IPS DF 19.7 (cell line): ENCODE data around the gene YWHAQ.
"Not testable (repeated sequence)": the region's sequence is repeated elsewhere in the genome, so short reads cannot be mapped to it uniquely, and the experiment has no call there.

Source experiments
- DNase-seq: peaks from one replicate; pipeline ENCODE4 v3.0.0-alpha.2; 2013; ENCODE audit warnings: low read depth, low spot score

Gene YWHAQ

GRCh38 chr2:9552219-9553178, 78.3 kb downstream of the YWHAQ start:
- no peak for DNase-seq

GRCh38 chr2:9550859-9551391, 79.9 kb downstream of the YWHAQ start:
- not testable (repeated sequence) for DNase-seq

GRCh38 chr2:9549420-9549819, 81.4 kb downstream of the YWHAQ start:
- no peak for DNase-seq

GRCh38 chr2:9548506-9548905, 82.3 kb downstream of the YWHAQ start:
- no peak for DNase-seq

GRCh38 chr2:9547262-9547991, 83.4 kb downstream of the YWHAQ start:
- DNase-seq = no peak

- no peak for DNase-seq
Observed at GRCh38 chr2:9545502-9545901, 85.3 kb downstream of the YWHAQ start.

- DNase-seq = no peak
Observed at GRCh38 chr2:9543557-9543956, 87.2 kb downstream of the YWHAQ start.

- DNase-seq = no peak
Observed at GRCh38 chr2:9539531-9539930, 91.3 kb downstream of the YWHAQ start.

- DNase-seq = no peak
Observed at GRCh38 chr2:9538000-9538507, 92.7 kb downstream of the YWHAQ start.

GRCh38 chr2:9536504-9536903, 94.3 kb downstream of the YWHAQ start:
- DNase-seq = no peak

- DNase-seq = no peak
Observed at GRCh38 chr2:9535177-9535576, 95.6 kb downstream of the YWHAQ start.
